ENCODE data around the gene PLPP1. TPM values are rescaled to one million over a fixed set of nuclear protein-coding genes. Genes with fewer than 3 reads are reported as not detected.

Gene PLPP1
- total and polyA plus RNA-seq, 2 of the 13 experiments (the other 11 are each of a cell fraction or from before 2014, with no cell fraction given) = 7.3 to 12.1 TPM

GRCh38 chr5:55472642-55473041, 62.1 kb downstream of the PLPP1 start (continued):
- TF ChIP-seq ZNF691 (CRISPR knock-in tag; IDR thresholded peaks at IDR 0.05; ENCODE audit: borderline replicate concordance, low read depth) = no peak
- TF ChIP-seq ZNF264 (CRISPR knock-in tag; IDR thresholded peaks at IDR 0.05) = no peak

GRCh38 chr5:55471468-55471867, 63.3 kb downstream of the PLPP1 start:
- FAIRE-seq = no peak
- ChIA-PET CTCF (ENCODE audit: low intra/inter-chr PET ratio, low total read pairs) (no interaction called here), POLR2A (no interaction called here)
- in situ Hi-C loops (cut with HindIII; ENCODE audit: extremely low pct_ligation_motif_present, low pct_unique_long_range_greater_than_20kb) (no loop called here), intact Hi-C loops (cut with micrococcal nuclease; ENCODE audit: unreplicated experiment) (no loop called here)
- Histone ChIP-seq H3K9me3 (ENCODE audit: low read length) (no peaks in the 10 kb centered on the region), H3K27me3 (ENCODE audit: control insufficient read depth in 1 of 2, insufficient read depth in 2 of 2, low read length in 2 of 2) (no peaks in the 10 kb centered on the region), H3K79me2 (ENCODE audit: insufficient read depth, low read length) (no peaks in the 10 kb centered on the region), H2AFZ (ENCODE audit: low read length) (no peak overlapping the region), H3K4me1 (ENCODE audit: insufficient read depth, low read length) (0 out of 2 replicates have a peak, but pooled peaks cover 7% of the 10 kb centered on the region), H3K36me3 (replicated peaks in 1 of 2; ENCODE audit: control insufficient read depth in 1 of 2, insufficient read depth in 2 of 2, low read length in 2 of 2) (peaks cover 0 to 2% of the 10 kb centered on the region in 2 experiments; a peak in 1 of 5 replicates), H3K27ac (ENCODE audit: extremely low read length, insufficient read depth, low read length) (no peak overlapping the region), H3K4me2 (ENCODE audit: low read depth, low read length) (no peak overlapping the region), H3K4me3 (replicated peaks in 1 of 3; ENCODE audit: insufficient read depth in 1 of 3, low read depth in 2 of 3, low read length in 3 of 3) (no peak overlapping the region), H3K9ac (ENCODE audit: insufficient read depth, low read depth, low read length) (no peak overlapping the region), H4K20me1 (ENCODE audit: insufficient read depth, low read length) (no peaks in the 10 kb centered on the region)
- no TSS peak for BruUV-seq (replicated peaks)
- WGBS (ENCODE audit: low lambda C conversion rate) = 86% methylated on average over 1 of the region's 1 CpG
- no peak for ATAC-seq
- DNase-seq (ENCODE audit: low spot score) = no peak
- TF ChIP-seq CCAR2 (optimal IDR thresholded peaks at IDR 0.05; ENCODE audit: low read depth, low read length) (no peak), HOXA5 (CRISPR knock-in tag; IDR thresholded peaks at IDR 0.05) (no peak), PRDM4 (CRISPR knock-in tag; IDR thresholded peaks at IDR 0.05; ENCODE audit: borderline replicate concordance) (no peak), ZBTB14 (CRISPR knock-in tag; IDR thresholded peaks at IDR 0.05) (no peak), SYNCRIP (IDR thresholded peaks at IDR 0.05; ENCODE audit: insufficient read depth, low read depth, low read length) (no peak), ZNF350 (CRISPR knock-in tag; IDR thresholded peaks at IDR 0.05; ENCODE audit: borderline replicate concordance, low read depth) (no peak), MTF1 (CRISPR knock-in tag; IDR thresholded peaks at IDR 0.05) (no peak), POLR2AphosphoS5 (IDR thresholded peaks at IDR 0.05; ENCODE audit: low read depth, low read length) (no peak), CREB1 (IDR thresholded peaks at IDR 0.05) (no peak), CREB1 (CRISPR knock-in tag; IDR thresholded peaks at IDR 0.05) (no peak), MNT (IDR thresholded peaks at IDR 0.05) (no peak), HOXA7 (CRISPR knock-in tag; IDR thresholded peaks at IDR 0.05) (no peak), KDM1A (CRISPR knock-in tag; IDR thresholded peaks at IDR 0.05) (no peak), PATZ1 (CRISPR knock-in tag; IDR thresholded peaks at IDR 0.05) (no peak)

Data from HepG2 (cell line).